Dermis microvascular lymphatic vessel endothelial cell (primary cell): ENCODE results near the gene AJAP1. TPM values are rescaled to one million over a fixed set of nuclear protein-coding genes. Genes with fewer than 3 reads are reported as not detected.

Source experiments
- DNase-seq, 2 donors: peaks; one replicate each; pipeline versions ENCODE4 v3.0.0 to v3.0.0-alpha.2; 2010; ENCODE audit warnings: low read depth in 2 of 2
- total RNA-seq: library from RNA; depleted of rRNA; stranded (reverse); fragments of >200 nt; gene quantifications from 2 replicates; pipeline ENCODE4 v1.2.1, GENCODE V29; 2014

The AJAP1 gene
- total RNA-seq, 1 donor from 2014 or later = under 0.01 TPM

DNA sequence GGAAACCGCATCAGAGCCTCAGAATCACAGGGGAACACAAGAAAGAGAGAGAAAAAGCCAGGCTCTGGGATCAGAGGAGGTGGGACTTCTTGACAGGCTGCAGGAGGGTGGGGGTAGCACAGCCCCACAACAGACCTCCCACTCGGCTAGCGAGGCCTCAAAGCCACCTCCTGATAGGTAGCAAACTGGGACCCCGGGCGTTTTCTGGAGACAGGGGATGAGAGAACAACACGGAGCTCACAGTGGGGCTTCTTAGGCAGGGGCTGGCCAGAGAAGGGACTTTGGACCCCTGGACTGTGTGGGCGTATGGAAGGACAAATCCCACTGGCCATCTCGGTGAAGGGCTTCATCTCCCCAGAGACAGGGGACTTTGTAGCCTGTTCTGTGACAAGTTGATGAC is 116.3 kb downstream of the AJAP1 start:
- no peak for DNase-seq

DNA sequence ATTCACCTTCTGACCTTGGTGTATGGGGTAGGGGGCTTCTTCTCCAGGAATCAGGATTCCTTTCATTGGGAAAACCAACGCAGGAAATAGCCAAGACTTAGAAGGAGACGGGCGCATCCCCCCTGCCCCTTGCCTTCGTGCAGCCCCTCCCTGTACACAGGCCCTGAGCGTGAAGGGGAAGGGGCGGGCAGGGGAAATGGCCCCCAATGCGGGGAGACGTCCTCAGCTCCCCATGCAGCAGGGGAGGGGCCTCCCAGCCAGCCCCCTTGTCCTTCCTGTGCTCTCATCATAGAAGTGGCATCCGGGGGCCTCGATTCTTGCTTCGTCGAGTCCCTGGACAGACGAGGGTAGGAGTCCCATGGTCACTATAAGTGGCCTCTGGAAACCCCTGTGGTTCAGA is 116.9 kb downstream of the AJAP1 start:
- DNase-seq = no peak

DNA sequence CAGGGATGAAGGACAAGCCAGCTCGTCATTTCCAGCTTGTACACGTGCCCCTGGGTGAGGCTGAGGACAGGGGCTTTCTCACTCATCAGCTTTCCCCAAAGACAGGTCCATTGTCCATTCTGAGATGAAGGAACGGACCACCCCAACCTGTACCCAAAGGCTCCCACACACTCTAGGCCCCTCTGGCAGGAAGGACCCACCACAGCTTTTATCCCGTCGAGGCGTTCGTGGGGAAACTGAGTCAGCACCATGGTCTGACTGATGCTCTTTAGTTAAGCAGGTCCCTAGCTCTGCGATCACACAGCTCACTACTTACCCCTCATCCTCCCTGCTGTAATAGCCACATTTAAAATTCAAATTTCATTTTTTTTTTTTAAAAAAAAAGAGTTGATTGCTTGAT is 117.3 kb downstream of the AJAP1 start:
- DNase-seq = no peak

DNA sequence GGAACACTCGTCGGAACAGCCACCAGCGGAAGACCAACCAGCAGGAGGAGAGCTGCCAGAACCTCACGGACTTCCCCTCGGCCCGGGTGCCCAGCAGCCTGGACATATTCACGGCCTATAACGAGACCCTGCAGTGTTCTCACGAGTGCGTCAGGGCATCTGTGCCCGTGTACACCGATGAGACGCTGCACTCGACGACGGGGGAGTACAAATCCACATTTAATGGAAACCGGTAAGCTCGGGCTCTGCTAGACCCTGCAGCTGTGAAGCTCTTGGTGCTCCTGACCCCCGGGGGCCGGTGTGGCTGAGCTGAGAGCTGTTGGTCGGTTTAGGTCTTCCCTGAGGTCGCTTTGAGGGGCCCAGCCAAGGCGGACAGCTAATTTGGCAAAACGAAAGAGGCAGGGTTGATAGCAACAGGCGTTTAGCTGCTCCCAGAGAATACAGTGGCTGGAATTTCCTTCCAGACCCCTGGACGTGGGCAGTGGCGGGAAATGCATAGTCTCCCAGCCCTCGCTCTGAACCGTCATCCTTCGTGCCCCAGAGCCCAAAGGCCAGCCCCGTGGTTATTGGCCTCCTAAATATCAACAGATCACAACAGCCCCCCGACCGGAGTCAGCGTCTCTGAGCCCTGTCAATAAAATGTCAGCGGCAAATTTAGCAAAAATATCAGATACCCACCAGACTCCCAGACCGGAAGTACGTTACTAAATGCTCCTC is 118.0 kb downstream of the AJAP1 start:
- no peak for DNase-seq

DNA sequence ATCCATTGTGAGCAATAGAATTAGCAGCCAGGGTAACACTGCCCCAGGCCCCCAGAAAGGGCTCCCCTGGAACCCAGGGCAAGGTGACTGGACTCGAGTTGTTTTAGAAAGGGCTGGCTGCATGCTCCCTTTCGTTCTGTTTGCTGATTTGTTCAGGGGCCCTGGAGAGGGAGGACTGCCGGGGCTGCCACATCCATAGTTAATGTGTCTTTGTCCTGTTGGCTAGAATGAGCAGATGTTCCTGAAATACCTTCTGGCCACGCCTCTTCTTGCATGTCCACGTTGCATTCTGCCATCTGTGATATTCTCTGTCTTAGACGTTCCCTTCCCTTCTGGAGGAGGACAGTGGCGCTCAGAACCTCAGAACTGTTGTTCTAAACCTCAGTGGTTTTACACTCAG is 118.8 kb downstream of the AJAP1 start:
- no peak for DNase-seq

DNA sequence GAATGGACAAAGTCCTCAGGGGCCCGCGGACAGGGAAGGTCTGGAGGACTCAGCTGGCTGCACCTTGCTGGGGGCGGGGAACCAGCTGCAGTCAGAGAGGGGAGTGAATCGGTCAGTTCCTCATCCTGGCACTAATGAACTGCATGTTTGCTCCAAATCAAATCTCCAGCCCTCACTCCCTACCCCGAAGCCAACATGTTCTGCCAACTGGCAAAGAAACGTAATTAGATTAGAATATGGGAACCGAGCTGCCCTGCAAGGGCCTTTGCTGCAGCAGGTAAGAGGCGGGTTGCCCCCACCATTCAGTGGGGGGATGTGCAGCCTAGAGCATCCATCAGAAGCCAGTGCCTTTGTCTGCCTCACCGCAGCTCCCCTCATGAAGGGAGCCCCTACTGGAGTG is 121.1 kb downstream of the AJAP1 start:
- no peak for DNase-seq

DNA sequence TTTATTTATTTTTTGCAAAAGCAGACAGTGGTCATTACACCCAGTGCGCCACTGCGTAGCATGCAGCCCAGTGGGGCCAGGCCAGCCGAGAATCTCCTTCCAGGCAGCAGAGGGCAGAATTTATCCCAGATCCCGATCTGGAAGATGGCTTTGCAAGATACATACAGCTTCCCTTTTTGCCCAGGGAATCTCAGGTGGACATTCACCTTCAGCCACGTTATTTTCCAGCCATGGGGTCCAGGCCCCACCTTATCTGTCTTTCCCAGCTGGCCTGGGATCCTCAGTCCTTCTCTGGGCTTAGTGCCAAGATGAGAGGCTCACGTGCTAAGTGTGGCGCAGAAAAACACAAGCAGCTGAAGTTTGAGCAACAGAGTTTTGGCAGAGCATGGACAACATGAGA is 123.6 kb downstream of the AJAP1 start:
- no peak for DNase-seq

DNA sequence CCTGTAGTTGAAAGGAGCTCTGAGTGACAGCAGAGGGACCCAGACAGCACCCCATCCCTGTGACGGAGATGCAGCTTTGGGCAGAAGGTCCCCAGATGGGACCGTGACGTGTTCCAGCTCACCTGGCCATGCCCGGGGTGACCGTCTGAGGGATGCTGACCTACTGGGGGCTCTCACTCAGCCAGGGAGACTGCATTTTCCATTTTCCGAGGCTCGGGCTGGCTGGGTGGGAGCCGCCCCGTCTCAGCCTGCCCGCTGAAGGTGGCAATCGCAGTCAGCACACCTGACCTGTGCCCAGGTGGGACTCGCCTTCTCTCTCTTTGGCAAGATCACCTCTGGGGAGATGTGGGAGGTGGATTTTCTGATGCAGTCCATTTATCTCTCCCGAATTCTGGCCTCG is 127.2 kb downstream of the AJAP1 start:
- DNase-seq = no peak

DNA sequence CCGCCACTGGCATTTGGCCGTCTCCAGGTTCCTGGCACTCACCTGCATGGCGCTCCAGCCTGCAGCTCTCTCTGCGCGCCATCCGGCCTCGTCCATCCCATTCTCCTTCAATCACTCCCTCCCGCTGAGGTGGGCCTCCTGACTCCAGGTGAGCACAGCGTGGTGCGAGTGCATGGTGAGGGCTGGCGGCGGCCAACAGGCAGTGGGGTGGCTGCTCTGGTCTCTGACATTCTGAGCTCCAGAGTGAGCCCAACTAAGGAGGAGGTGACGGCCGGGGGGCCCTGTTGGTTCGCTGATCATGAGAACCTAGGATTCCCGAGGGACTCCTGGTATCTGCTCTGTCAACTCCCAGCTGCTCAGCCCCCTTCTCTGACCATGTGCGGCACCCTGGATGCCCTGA is 130.4 kb downstream of the AJAP1 start:
- DNase-seq = no peak

DNA sequence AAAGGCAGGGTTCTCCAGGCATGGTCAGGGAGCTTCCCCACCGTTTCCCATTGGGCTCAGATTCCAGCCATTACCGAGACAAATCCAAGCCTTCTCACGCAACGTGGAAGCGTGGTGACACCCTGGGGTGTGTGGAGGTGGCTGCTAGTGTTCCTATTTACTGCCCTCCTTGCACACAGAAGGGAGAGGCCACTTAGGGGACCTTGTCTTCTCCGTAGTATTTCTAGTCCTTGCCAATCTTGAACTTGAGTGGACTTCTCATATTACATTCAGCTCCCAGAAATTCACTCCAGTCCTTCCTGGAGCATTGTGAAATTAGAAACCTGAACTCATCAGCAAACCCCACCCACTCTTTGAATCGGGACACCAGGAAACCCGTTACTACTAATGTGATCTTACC is 131.6 kb downstream of the AJAP1 start:
- no peak for DNase-seq

DNA sequence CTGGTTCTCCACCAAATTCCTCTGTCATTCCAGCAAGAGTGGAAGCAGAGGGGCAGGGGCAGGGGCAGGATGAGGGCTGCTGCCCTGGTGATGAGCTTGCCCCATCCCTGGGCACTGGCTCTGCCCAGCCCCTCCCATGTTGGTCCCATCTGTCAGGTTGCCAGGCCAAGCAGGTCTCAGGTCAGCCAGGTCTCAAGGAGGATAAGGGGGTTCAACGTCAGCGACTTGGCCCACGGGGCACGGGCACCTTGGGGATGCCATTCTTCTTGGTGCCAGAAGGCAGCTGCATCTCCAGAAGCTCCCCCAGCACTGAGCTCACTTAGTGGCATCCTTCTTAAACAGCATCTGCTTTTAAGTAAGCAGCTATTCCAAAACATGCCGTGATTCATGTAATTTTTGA is 133.1 kb downstream of the AJAP1 start:
- no peak for DNase-seq

DNA sequence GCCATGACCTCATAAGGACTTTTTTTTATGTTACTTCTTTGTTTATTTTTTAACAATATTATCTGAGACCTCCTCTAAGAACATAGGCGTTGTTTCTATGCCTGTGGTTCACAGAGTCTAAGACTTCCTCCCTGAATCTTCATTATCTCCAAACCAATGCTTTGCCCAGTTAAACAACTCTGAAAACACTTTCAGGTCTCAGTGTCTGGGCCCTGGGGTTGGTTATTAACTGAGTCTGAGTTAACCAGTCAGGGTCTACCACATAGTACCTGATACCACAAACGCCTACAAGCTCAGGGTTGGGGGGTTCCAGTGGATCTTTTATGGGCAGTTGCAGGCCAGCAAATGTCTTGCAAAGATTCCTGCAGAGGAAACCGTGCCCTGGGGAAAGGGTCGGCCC is 138.2 kb downstream of the AJAP1 start:
- no peak for DNase-seq

DNA sequence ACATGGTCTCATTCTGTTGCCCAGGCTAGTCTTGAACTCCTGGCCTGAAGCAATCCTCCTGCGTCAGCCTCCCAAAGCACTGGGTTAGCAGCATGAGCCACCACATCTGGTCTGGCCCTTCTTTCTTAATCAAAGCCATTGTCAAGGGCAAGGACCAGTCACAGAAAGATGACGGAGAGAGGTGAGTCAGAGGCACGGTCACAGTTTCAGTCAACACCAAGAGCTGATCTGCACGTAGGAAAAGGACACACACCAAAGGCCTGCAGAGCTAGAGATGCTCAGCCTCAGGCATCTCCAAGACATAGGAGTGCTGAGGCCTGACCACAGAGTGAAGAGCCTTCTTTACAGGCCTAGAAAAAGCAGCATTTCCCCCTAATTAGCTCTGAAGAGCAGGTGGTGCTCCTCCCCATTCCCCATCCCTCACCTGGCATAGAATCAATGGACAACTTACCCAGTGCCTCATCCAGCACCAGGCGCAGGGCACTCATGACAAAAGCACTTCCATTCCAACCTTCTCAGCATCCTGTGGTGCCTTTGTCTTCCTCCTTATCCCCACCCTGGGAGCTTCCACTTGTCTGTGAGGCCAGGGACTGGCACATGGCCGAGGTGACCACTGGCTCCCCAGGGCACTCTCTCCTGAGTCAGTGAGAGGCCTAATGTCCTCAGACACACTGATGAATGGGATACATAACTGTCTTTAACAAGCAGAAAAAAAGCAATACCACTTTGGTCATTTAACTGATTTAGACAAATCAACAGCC is 139.8 kb downstream of the AJAP1 start:
- no peak for DNase-seq

DNA sequence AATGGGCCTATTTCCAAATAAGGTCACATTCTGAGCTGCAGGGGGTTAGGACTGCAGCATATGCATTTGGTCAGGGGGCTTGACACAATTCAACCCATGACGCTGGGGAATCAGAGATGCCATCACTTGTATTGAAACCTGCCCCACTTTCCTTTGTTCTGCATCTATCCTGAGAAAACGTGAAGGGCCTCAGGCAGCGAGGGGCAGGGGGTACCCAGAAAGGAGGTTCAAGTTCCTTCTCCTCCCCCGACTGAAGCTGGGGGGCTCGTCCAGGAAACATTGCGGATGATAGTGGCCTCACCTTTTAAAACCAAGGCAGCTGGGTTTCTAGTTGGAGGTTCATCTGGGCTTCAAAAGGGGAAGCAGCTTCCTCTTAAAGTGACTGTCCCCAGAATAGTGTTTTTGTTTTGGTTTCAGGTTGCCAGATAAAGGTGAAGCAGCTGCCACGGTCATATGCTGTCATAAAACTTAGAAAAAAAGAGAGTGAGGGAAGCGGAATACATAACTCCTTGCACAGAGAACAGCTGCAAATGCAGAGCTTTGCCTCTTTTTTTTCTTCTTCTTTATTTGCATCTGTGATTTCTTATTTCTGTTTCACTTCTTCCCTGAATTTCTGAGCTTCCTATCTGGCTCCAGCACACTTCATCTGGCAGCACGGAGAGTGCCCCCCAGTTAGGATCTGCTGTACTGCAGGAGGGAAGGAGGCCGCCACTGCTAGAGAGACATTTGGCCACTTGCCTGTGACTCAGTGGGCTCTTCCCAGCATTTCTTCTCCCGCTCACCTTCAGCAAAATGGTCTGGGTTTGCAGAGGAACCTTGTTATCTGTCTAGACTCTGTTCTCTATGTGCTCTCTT is 142.0 kb downstream of the AJAP1 start:
- DNase-seq = no peak

DNA sequence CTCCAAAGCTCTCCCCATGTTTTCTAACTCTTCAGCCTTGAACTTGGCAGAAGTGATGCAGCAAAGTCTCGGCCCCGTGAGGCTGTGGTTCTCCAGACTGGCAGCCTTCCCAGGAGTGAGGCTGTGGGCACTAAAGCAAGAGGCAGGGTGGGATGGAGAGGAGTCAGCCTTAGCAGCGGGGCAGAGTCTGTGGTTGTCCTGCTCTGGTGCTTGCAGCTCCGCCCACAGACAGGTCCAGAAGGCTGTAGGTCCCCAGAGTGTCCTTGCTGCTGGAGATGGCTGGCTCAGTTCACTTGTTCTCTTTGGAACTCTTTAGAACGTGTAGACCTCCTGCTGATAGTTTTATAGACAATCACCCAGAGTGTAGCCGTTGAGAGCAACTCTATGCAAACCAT is 142.6 kb downstream of the AJAP1 start:
- no peak for DNase-seq

DNA sequence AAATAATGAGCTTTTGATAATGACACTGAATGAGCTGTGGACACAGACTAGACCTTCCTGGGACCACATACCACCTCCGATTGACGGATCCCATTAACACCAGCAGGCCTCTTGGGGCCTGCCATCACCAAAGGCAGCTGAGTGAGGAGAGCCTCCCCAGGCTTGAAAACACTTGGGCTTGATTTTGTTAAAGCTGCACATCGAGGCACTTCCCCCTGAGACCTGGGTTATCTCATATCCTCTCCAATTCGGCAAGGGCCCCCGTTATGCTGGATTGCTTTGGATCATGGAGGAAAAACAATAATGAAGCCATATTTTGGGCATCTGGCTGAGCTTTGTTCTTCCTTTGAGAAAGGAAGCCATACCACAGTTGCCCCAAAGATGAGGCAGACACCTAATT is 143.0 kb downstream of the AJAP1 start:
- no peak for DNase-seq

DNA sequence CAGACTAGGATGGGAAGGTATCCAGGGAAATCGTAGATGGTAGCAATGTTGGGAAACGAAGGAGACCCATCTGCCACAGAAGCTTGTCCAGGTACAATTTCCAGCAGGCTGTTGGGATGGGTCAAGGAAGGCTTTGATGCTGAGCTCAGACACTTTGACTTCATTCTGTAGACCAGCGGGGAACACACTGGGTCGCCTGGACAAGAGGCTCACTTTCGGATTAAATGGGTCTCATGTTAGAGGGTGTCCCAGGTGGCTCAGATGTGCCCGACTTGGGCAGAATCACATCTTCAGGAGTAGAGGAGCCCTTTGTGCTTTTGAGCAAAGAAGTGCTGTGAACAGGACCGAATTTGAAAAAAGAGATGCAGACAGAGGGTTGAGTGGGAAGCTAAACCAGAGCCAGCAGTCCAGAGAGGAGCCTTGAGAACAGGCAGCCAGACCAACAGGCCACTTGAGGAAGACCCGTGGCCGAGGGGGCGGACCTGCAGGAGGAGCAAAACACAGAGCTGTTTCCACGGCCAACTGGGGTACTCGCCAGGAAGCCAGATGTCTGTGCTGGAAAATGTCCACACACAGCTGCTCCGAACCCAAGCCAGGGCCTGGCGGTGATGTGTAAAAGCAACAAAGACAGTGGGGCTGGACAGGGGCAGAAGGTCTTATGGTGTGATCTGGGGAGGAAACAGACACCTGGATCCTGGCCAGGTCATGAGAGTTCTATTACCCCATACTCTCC is 146.9 kb downstream of the AJAP1 start:
- DNase-seq = no peak

DNA sequence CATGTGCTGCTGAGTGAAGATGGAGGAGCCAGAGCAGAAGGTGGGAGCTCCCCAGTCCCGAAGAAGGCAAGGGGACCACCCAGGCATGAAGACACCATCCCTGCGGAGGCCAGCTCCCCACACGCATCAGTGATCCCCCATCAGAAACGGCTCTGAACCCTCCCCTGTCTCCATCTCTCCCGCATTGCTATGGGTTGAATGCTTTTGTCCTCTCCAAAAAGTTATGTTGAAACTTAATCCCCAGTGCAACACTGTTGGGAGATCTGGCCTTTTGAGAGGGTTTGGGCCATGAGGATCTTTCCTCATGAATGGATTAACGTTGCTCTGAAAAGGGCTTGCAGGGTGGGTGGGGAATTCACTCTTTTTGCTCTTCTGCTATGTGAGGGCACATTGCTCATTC is 147.6 kb downstream of the AJAP1 start:
- DNase-seq = no peak

DNA sequence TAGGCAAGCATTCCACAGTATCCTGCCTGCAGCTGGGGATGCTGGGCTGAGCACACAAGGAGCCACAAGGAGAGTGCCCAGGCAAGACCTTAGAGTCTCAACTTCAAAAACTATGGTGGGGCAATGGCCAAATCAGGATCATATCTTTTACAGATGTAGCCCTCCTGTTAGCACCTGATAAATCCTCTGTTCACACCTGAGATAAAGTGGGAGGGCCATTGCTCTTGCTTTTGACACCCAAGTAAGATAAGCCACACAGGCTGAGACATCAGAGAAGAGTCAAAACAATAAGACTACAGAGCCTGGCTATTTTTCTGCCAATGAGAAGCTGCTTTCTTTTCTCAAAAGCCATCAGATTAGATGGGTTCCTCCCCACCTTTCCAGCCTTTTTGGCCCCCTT is 148.9 kb downstream of the AJAP1 start:
- no peak for DNase-seq

DNA sequence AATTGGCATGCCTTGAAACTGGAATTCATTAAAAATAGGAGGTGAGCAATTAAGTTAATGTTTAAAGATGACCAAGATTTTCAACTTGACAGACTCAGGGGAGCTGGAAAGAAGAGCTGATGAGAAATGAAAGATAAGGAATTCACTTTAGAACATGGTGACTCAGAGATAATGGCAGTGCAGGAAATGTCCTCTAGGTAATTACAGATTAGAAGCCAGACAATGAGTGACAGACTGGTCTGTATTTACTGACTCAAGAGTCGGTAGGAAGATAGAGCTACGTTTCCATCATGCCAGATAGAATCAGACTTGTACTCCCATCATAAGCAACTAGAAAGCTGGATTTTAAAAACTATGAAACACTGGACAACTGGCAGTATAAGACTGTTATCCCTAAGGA is 151.6 kb downstream of the AJAP1 start:
- no peak for DNase-seq

DNA sequence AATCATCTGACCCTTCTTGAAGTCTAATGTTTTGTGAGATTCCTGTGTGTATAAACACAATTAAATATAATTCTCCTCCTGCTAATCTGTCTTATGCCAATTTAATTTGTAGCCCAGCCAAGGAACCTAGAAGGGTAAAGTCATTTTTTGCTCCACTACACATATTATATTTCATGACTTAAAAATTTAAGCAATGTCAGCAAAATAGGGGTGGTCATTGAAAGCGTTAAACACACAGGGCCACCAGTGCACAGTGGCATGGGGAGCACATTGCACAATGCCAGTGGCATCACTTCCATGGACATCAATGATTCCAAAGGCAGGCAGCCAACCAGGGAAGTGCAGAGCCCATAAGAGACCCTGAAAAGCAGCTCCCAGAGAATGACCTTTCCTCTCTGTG is 166.1 kb downstream of the AJAP1 start:
- no peak for DNase-seq
